HepG2 (cell line): ENCODE data around the gene EVI5.

Source experiments
- EZH2 ChIP-seq: conservative IDR thresholded peaks from 2 replicates; pipeline ENCODE4 v1.6.1; 2012; ENCODE audit warnings: mild to moderate bottlenecking, low read depth, low read length, moderate library complexity
- FOSL1 ChIP-seq: sonication (generic); formaldehyde crosslinking; IDR thresholded peaks from 2 replicates; pipeline ENCODE4 v1.9.0; 2021; ENCODE audit warnings: missing genetic modification reagents, borderline replicate concordance
- ZFP82 ChIP-seq: sonication (generic); formaldehyde crosslinking; IDR thresholded peaks from 2 replicates; pipeline ENCODE4 v1.5.1; 2020; ENCODE audit warnings: mild to moderate bottlenecking, missing genetic modification reagents, borderline replicate concordance
- ZNF160 ChIP-seq: sonication (generic); formaldehyde crosslinking; IDR thresholded peaks from 2 replicates; pipeline ENCODE4 v1.8.0; 2022; ENCODE audit warnings: mild to moderate bottlenecking, inconsistent platforms, missing genetic modification reagents
- ZNF589 ChIP-seq: sonication (generic); formaldehyde crosslinking; conservative IDR thresholded peaks from 2 replicates; pipeline ENCODE4 v1.8.0; 2022; ENCODE audit warnings: mild to moderate bottlenecking, moderate library complexity, missing genetic modification reagents
- ZNF674 ChIP-seq: sonication (generic); formaldehyde crosslinking; IDR thresholded peaks from 2 replicates; pipeline ENCODE4 v1.5.0; 2020; ENCODE audit warnings: low read depth, mild to moderate bottlenecking, missing genetic modification reagents
- TF ChIP-seq, protein P1 (sequence below): sonication (generic); formaldehyde crosslinking; IDR thresholded peaks from 2 replicates; pipeline ENCODE4 v1.5.0; 2020; ENCODE audit warnings: mild to moderate bottlenecking, missing genetic modification reagents
- TF ChIP-seq, protein P2 (sequence below): sonication (generic); formaldehyde crosslinking; IDR thresholded peaks from 2 replicates; pipeline ENCODE4 v1.5.0; 2020; ENCODE audit warnings: mild to moderate bottlenecking, missing genetic modification reagents, moderate library complexity
- TF ChIP-seq, protein P3 (sequence below): sonication (generic); formaldehyde crosslinking; IDR thresholded peaks from 2 replicates; pipeline ENCODE4 v1.4.0; 2020; ENCODE audit warnings: missing genetic modification reagents, borderline replicate concordance
- TF ChIP-seq, protein P4 (sequence below): sonication (generic); formaldehyde crosslinking; IDR thresholded peaks from 2 replicates; pipeline ENCODE4 v1.9.0; 2022; ENCODE audit warnings: missing genetic modification reagents, mild to moderate bottlenecking, borderline replicate concordance

DNA sequence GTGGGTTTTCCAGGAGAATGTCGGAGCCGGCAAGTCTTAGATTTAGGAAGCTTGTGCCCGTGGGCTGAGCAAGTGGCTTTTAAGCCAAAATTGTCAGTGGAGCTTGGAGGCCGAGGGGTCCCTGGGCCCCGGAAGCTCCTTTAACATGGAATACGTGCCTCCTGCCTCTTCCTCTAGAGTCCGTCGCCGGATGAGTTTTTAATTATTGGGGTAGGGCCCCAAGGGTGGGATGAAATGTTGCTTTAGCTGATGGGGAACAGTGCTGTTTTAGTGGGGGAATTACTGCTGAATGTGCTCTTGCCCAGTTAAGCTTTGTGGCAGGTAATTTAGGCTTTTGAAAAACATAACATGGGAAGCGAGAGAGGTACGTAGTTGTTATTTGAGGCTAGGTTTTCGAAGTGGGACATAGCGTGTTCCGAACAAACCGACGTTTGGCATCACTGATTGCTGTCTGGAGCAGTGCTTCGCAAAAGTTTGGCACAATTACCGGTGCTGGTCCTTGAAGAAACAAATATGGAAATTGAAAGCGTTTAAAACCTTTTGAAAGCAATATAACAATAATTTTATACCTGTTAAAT is 47.7 kb upstream of the EVI5 start:
- TF ChIP-seq ZNF589 = no peak
- TF ChIP-seq ZNF674 (CRISPR knock-in tag) = no peak
- TF ChIP-seq, protein P1, sequence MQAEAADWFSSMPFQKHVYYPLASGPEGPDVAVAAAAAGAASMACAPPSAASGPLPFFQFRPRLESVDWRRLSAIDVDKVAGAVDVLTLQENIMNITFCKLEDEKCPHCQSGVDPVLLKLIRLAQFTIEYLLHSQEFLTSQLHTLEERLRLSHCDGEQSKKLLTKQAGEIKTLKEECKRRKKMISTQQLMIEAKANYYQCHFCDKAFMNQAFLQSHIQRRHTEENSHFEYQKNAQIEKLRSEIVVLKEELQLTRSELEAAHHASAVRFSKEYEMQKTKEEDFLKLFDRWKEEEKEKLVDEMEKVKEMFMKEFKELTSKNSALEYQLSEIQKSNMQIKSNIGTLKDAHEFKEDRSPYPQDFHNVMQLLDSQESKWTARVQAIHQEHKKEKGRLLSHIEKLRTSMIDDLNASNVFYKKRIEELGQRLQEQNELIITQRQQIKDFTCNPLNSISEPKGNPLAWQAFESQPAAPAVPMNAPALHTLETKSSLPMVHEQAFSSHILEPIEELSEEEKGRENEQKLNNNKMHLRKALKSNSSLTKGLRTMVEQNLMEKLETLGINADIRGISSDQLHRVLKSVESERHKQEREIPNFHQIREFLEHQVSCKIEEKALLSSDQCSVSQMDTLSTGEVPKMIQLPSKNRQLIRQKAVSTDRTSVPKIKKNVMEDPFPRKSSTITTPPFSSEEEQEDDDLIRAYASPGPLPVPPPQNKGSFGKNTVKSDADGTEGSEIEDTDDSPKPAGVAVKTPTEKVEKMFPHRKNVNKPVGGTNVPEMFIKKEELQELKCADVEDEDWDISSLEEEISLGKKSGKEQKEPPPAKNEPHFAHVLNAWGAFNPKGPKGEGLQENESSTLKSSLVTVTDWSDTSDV (CRISPR knock-in tag) = no peak
- no peak for TF ChIP-seq ZNF160 (CRISPR knock-in tag)
- TF ChIP-seq ZFP82 = no peak
- TF ChIP-seq EZH2 = no peak
- TF ChIP-seq FOSL1 (CRISPR knock-in tag) = no peak
- TF ChIP-seq, protein P2, sequence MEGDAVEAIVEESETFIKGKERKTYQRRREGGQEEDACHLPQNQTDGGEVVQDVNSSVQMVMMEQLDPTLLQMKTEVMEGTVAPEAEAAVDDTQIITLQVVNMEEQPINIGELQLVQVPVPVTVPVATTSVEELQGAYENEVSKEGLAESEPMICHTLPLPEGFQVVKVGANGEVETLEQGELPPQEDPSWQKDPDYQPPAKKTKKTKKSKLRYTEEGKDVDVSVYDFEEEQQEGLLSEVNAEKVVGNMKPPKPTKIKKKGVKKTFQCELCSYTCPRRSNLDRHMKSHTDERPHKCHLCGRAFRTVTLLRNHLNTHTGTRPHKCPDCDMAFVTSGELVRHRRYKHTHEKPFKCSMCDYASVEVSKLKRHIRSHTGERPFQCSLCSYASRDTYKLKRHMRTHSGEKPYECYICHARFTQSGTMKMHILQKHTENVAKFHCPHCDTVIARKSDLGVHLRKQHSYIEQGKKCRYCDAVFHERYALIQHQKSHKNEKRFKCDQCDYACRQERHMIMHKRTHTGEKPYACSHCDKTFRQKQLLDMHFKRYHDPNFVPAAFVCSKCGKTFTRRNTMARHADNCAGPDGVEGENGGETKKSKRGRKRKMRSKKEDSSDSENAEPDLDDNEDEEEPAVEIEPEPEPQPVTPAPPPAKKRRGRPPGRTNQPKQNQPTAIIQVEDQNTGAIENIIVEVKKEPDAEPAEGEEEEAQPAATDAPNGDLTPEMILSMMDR (CRISPR knock-in tag) = no peak
- TF ChIP-seq, protein P3, sequence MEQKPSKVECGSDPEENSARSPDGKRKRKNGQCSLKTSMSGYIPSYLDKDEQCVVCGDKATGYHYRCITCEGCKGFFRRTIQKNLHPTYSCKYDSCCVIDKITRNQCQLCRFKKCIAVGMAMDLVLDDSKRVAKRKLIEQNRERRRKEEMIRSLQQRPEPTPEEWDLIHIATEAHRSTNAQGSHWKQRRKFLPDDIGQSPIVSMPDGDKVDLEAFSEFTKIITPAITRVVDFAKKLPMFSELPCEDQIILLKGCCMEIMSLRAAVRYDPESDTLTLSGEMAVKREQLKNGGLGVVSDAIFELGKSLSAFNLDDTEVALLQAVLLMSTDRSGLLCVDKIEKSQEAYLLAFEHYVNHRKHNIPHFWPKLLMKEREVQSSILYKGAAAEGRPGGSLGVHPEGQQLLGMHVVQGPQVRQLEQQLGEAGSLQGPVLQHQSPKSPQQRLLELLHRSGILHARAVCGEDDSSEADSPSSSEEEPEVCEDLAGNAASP (CRISPR knock-in tag) = no peak
- TF ChIP-seq, protein P4, sequence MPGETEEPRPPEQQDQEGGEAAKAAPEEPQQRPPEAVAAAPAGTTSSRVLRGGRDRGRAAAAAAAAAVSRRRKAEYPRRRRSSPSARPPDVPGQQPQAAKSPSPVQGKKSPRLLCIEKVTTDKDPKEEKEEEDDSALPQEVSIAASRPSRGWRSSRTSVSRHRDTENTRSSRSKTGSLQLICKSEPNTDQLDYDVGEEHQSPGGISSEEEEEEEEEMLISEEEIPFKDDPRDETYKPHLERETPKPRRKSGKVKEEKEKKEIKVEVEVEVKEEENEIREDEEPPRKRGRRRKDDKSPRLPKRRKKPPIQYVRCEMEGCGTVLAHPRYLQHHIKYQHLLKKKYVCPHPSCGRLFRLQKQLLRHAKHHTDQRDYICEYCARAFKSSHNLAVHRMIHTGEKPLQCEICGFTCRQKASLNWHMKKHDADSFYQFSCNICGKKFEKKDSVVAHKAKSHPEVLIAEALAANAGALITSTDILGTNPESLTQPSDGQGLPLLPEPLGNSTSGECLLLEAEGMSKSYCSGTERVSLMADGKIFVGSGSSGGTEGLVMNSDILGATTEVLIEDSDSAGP (CRISPR knock-in tag) = no peak
